Adrenal gland (tissue), 12 donors: Measurements from ENCODE around the gene PPP1R10. TPM values are rescaled to one million over a fixed set of nuclear protein-coding genes. Genes with fewer than 3 reads are reported as not detected.
A peak's percentile ranks its signal among the peaks of the same experiment; 100 is the strongest.
"Not testable (repeated sequence)": the region's sequence is repeated elsewhere in the genome, so short reads cannot be mapped to it uniquely, and the experiment has no call there.

Experiments used
- DNase-seq, 7 donors: peaks; one replicate each; pipeline ENCODE4 v3.0.0-alpha.2; 2019 to 2020
- H3K27ac ChIP-seq, 5 donors: fragments of 200-600 bp; sonication (generic) in 4 of 5; 1 replicate in 3 of 5; 2 replicates in 2 of 5; pipeline versions ENCODE4 v1.5.1 to v1.8.0; 2016 to 2020; ENCODE audit warnings: mild to moderate bottlenecking in 1 of 5
- H3K27me3 ChIP-seq: fragments of 200-600 bp; 2 replicates; pipeline ENCODE4 v1.8.0; 2021
- H3K36me3 ChIP-seq, 2 donors: fragments of 200-600 bp; replicated peaks in 1 of 2; 1 replicate in 1 of 2; 2 replicates in 1 of 2; pipeline versions ENCODE4 v1.5.1 to v1.8.0; 2018 to 2022
- H3K4me1 ChIP-seq, 2 donors: fragments of 200-600 bp; replicated peaks in 1 of 2; 1 replicate in 1 of 2; 2 replicates in 1 of 2; pipeline versions ENCODE4 v1.5.1 to v1.8.0; 2018 to 2021
- H3K4me3 ChIP-seq, 4 donors: fragments of 200-600 bp; sonication (generic) in 3 of 4; one replicate each; pipeline ENCODE4 v1.5.1; 2016 to 2018
- H3K9me3 ChIP-seq, 3 donors: fragments of 200-600 bp; sonication (generic) in 1 of 3; replicated peaks in 1 of 3; 1 replicate in 2 of 3; 2 replicates in 1 of 3; pipeline versions ENCODE4 v1.5.1 to v1.8.0; 2016 to 2021
- CTCF ChIP-seq, 6 experiments: fragments of 450-650 bp in 4 of 6; fragments of 200-600 bp in 2 of 6; sonication (generic) in 1 of 6; IDR thresholded peaks; 1 replicate in 5 of 6; 2 replicates in 1 of 6; pipeline versions ENCODE4 v1.5.1 to v1.8.0; 2016 to 2021; ENCODE audit warnings: antibody characterized with exemption in 6 of 6, mild to moderate bottlenecking in 2 of 6, moderate library complexity in 1 of 6
- POLR2A ChIP-seq, 2 donors: fragments of 450-650 bp; IDR thresholded peaks; one replicate each; pipeline ENCODE4 v1.6.1; 2017; ENCODE audit warnings: antibody characterized with exemption in 2 of 2, mild to moderate bottlenecking in 2 of 2, moderate library complexity in 1 of 2
- WGBS, 4 donors: extraction: QIAGEN DNeasy Blood & Tissue Kit in 2 of 4; methylation state at CpG; one replicate each; pipeline versions ENCODE4 v1.1.5 to v1.1.7; 2013 to 2017; 5-methylcytosine and 5-hydroxymethylcytosine counted together
- intact Hi-C, 2 donors: fragments of 100-400 bp; cut with DNase I; formaldehyde crosslinking; loops; one replicate each; pipeline versions ENCODE4 v1.14.1 to v1.15.0; 2022 to 2023
- polyA plus RNA-seq, 3 donors: library from polyadenylated mRNA; stranded (reverse); fragments of 200-250 nt in 2 of 3; fragments of 350-450 nt in 1 of 3; fragmentation: Illumina TruSeq in 1 of 3; extraction: RNeasy Lipid Tissue Mini Kit (QIAGEN cat#74804) in 1 of 3; gene quantifications; one replicate each; pipeline ENCODE4 v1.2.3, GENCODE V29; 2013 to 2014
- total RNA-seq, 9 donors: library from RNA; depleted of rRNA in 4 of 9; stranded (reverse); fragments of >200 nt in 4 of 9; fragments of 120-200 nt in 1 of 9; fragmentation: NEBNext Ultra II Directional in 1 of 9; extraction: Animal tissue kit (Norgen Biotek cat#: 25700) in 1 of 9; gene quantifications; one replicate each; pipeline versions ENCODE4 v1.1.0 to v1.2.4, GENCODE V29; 2013 to 2023
- donor health status: healthy with polysubstance abuse.
- donor health status: Bipolar disorder and iron deficiency.
- donor health status: DM: yes; HTN: yes; CAD: no.
- donor health status: DM: no; HTN: no; CAD: no.
- donor health status: DM: no; HTN: no; CAD: no.
- donor health status: DM: yes; HTN: yes; CAD: no.

Gene PPP1R10
- total and polyA plus RNA-seq, 12 donors, result 28.8 to 102 (median 64.7) TPM

- H3K36me3 ChIP-seq, result peaks cover 0 to 32% of the 10 kb centered on the region in 2 donors
- peak overlapping the region in 1 of 5 donors; percentile 8 for H3K27ac ChIP-seq
- 72 to 75% (median 74%) methylated on average over 15 of the region's 15 CpGs for WGBS, 4 donors
- not testable (repeated sequence) for H3K4me3 ChIP-seq, H3K4me1 ChIP-seq, H3K27me3 ChIP-seq, H3K9me3 ChIP-seq
- intact Hi-C loops, result loop anchor here in 1 of 2 donors (5.0 kb wide), 1 partner anchor 110 kb away; the partner anchor contains the start of gene HLA-E
- peak; percentile 80 to 96 (median 88) for DNase-seq
- TF ChIP-seq POLR2A (IDR thresholded peaks at IDR 0.05), result peak in 1 of 2 donors; percentile 15
- TF ChIP-seq CTCF (IDR thresholded peaks at IDR 0.05), result peak; percentile 75 to 88 (median 85)
These were observed 19.5 kb downstream of the PPP1R10 start for GRCh38 chr6:30597315-30598144.

DNA sequence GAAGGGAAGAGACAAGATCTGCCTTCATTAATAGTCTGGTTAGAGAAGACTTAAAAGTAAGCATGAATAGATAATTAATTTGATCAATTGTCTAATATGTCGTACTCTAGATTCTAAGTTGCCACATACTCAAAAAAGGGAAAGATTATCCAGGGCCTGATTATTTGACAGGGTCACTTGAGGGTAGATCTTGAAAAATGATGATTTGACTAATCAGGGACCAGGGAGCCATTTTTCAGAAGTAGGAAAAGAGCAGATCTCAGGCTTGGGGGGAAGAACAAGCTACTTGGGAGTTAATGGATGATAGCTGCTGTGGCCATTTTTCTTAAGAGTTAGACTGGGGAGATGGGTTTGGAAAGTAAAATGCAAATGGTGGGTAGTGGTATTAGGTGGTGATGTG lies 24.8 kb downstream of the PPP1R10 start:
- Histone ChIP-seq H3K4me3 (no peak overlapping the region), H3K27me3 (no peaks in the 10 kb centered on the region), H3K36me3 (peaks cover 0 to 55% of the 10 kb centered on the region in 2 donors), H3K27ac (no peak overlapping the region), H3K4me1 (peaks cover 8 to 18% of the 10 kb centered on the region in 2 donors), H3K9me3 (no peaks in the 10 kb centered on the region)
- no peak for DNase-seq
- intact Hi-C loops, result no loop called here
- 92 to 95% (median 93%) methylated on average over 1 of the region's 1 CpG for WGBS, 4 donors
- TF ChIP-seq CTCF (IDR thresholded peaks at IDR 0.05) (no peak), POLR2A (IDR thresholded peaks at IDR 0.05) (no peak)

GRCh38 chr6:30591008-30591407 lies 26.0 kb downstream of the PPP1R10 start:
- H3K4me1 ChIP-seq, result peaks cover 8 to 18% of the 10 kb centered on the region in 2 donors
- H3K36me3 ChIP-seq, result peaks cover 0 to 68% of the 10 kb centered on the region in 2 donors
- H3K9me3 ChIP-seq, result no peaks in the 10 kb centered on the region
- H3K27me3 ChIP-seq, result no peaks in the 10 kb centered on the region
- H3K27ac ChIP-seq, result peak overlapping the region in 3 of 5 donors; percentile 54 to 90 (median 63)
- TF ChIP-seq CTCF (IDR thresholded peaks at IDR 0.05), result no peak
- TF ChIP-seq POLR2A (IDR thresholded peaks at IDR 0.05), result no peak
- H3K4me3 ChIP-seq, result no peak overlapping the region
- intact Hi-C loops, result no loop called here
- WGBS, 4 donors, result 15 to 40% (median 33%) methylated on average over 1 of the region's 1 CpG
- DNase-seq, result no peak

DNA sequence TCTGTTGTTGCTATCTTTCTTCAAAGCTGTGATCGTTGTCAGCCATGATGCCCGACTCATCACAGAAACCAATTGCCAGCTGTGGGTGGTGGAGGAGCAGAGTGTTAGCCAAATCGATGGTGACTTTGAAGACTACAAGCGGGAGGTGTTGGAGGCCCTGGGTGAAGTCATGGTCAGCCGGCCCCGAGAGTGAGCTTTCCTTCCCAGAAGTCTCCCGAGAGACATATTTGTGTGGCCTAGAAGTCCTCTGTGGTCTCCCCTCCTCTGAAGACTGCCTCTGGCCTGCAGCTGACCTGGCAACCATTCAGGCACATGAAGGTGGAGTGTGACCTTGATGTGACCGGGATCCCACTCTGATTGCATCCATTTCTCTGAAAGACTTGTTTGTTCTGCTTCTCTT lies 26.5 kb downstream of the PPP1R10 start:
- intact Hi-C loops, result no loop called here
- H3K27ac ChIP-seq, result peak overlapping the region in 3 of 5 donors; percentile 54 to 90 (median 63)

More for the DNA sequence above, 26.5 kb downstream of the PPP1R10 start:
- TF ChIP-seq POLR2A (IDR thresholded peaks at IDR 0.05) (no peak), CTCF (IDR thresholded peaks at IDR 0.05) (no peak)
- H3K27me3 ChIP-seq, result no peaks in the 10 kb centered on the region
- no peak overlapping the region for H3K4me3 ChIP-seq
- H3K36me3 ChIP-seq, result peaks cover 0 to 73% of the 10 kb centered on the region in 2 donors
- DNase-seq, result no peak
- H3K4me1 ChIP-seq, result peaks cover 8 to 18% of the 10 kb centered on the region in 2 donors
- H3K9me3 ChIP-seq, result no peaks in the 10 kb centered on the region
- WGBS, 4 donors, result 57 to 78% (median 62%) methylated on average over 7 to 8 of the region's 8 CpGs
